ENCODE measurements around the gene PLEK2. TPM values are rescaled to one million over a fixed set of nuclear protein-coding genes. Genes with fewer than 3 reads are reported as not detected.
A peak's percentile ranks its signal among the peaks of the same experiment; 100 is the strongest.
"Not testable (repeated sequence)": the region's sequence is repeated elsewhere in the genome, so short reads cannot be mapped to it uniquely, and the experiment has no call there.

PLEK2 gene
- total RNA-seq, 2 donors from 2014 or later = 1.5 to 6.8 TPM

- ATAC-seq (replicated peaks) = peak; percentile 59
- Mint-ChIP-seq H3K4me3 (no peak overlapping the region), H3K27me3 (peaks cover 8% of the 10 kb centered on the region), H3K36me3 (ENCODE audit: low read depth) (no peaks in the 10 kb centered on the region), H3K4me1 (no peaks in the 10 kb centered on the region), H3K27ac (no peak overlapping the region), H3K9me3 (no peaks in the 10 kb centered on the region)
Observed at GRCh38 chr14:67420102-67420739, 8.3 kb upstream of the PLEK2 start.

GRCh38 chr14:67418401-67419191, 6.6 kb upstream of the PLEK2 start:
- Mint-ChIP-seq H3K27me3 (peaks cover 4% of the 10 kb centered on the region), H3K27ac (no peak overlapping the region), H3K9me3 (no peaks in the 10 kb centered on the region), H3K4me3 (no peak overlapping the region), H3K36me3 (ENCODE audit: low read depth) (no peaks in the 10 kb centered on the region), H3K4me1 (peaks cover 5% of the 10 kb centered on the region)
- no peak for ATAC-seq (replicated peaks)

DNA sequence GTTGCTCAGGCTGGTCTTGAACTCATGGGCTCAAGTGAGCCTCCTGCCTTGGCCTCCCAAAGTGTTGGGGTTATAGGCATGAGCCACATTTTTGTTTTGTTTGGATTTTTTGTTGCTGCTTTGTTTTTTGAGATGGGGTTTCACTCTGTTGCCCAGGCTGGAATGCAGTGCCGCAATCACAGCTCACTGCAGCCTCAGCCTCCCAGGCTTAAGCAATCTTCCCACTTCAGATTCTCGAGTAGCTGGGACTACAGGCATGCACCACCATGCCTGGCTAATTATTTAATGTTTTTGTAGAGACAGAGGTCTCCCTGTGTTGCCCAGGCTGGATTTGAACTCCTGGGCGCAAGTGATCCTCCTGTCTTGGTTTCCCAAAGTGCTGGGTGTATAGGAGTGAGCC, 5.7 kb upstream of the PLEK2 start:
- ATAC-seq (replicated peaks) = no peak
- Mint-ChIP-seq H3K27ac (no peak overlapping the region), H3K9me3 (no peaks in the 10 kb centered on the region), H3K27me3 (no peaks in the 10 kb centered on the region), H3K4me1 (peaks cover 5% of the 10 kb centered on the region), H3K36me3 (ENCODE audit: low read depth) (no peaks in the 10 kb centered on the region), H3K4me3 (no peak overlapping the region)

GRCh38 chr14:67416810-67417209, 4.8 kb upstream of the PLEK2 start:
- Mint-ChIP-seq H3K4me1 (peaks cover 5% of the 10 kb centered on the region), H3K36me3 (ENCODE audit: low read depth) (no peaks in the 10 kb centered on the region)
- ATAC-seq (replicated peaks) = no peak

DNA sequence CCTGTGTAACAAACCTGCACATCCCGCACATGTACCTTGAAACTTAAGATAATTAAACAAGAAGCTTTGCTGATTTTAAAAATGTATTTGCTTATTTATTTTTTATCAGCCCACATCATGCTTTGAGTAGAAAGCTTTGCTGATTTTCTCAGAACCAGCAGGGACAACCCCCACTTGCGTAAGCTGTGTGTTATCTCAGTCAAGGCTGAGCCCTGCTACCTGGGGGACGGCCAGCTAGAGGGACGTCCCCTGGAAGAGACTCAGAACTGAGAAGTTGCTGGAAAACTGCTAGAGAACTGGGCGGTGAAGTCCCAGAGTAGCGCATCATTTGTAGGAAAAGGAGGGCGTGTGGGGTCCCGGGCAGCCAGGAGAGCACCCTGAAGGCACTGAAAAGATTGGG, 4.1 kb upstream of the PLEK2 start:
- ATAC-seq (replicated peaks) = no peak
- Mint-ChIP-seq H3K9me3 (no peaks in the 10 kb centered on the region), H3K4me1 (peaks cover 5% of the 10 kb centered on the region), H3K27me3 (no peaks in the 10 kb centered on the region), H3K4me3 (no peak overlapping the region), H3K27ac (no peak overlapping the region), H3K36me3 (ENCODE audit: low read depth) (no peaks in the 10 kb centered on the region)

More at GRCh38 chr14:67416810-67417209, 4.8 kb upstream of the PLEK2 start:
- Mint-ChIP-seq H3K4me3 (no peak overlapping the region), H3K27me3 (no peaks in the 10 kb centered on the region), H3K27ac (no peak overlapping the region), H3K9me3 (no peaks in the 10 kb centered on the region)

GRCh38 chr14:67415610-67416009, 3.6 kb upstream of the PLEK2 start:
- not testable (repeated sequence) for H3K36me3 Mint-ChIP-seq (ENCODE audit: low read depth); H3K4me1 Mint-ChIP-seq; H3K9me3 Mint-ChIP-seq; H3K27ac Mint-ChIP-seq; ATAC-seq (replicated peaks); H3K27me3 Mint-ChIP-seq; H3K4me3 Mint-ChIP-seq

DNA sequence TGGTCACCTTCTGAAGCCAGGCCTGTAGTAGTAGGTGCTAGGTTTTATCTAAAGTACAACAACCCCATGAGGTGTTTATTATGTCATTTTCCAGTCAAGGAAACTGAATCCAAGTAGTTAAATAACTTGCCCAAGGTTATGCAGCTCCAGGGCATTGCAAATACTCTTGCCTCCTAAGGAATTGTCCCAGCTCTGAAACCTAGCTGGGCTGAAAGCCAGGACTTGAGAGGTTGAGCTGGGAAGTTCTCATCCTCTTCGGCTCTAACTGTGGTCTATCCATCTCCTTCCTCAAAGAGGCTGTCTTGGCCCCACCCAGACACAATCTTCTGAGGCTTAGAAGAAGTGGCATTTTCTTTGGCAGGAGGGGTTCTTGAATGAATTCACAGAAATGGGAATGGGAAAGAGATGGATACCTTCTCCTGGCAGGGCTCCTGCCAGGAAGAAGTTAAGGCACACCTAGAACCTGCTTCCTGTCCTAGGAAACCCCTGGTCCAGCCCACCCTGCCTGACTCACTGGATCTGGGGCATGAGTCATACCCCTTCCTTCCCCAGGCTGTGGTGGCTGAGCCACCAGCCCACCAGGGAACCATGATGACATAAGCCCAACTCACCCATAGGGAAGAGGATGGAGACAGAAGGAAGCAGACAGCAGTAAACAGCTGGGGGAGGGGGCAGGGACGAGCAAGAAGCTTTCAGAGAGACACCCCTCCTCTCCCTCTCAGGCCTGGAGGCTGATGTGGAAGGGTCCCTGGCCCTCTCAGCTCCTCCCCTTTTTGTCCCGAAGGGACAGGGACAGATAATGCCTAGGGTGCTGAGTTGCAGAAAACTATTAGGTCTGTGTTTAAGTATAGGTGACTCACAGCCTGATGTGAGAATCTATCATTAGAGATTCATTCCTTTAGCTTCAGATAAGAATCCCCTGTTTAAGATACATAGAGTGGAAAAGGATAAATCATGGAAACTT, 2.1 kb upstream of the PLEK2 start:
- Mint-ChIP-seq H3K4me3 (peak overlapping the region; percentile 20), H3K36me3 (ENCODE audit: low read depth) (no peaks in the 10 kb centered on the region), H3K27ac (peak overlapping the region; percentile 66), H3K4me1 (peaks cover 5% of the 10 kb centered on the region), H3K27me3 (no peaks in the 10 kb centered on the region), H3K9me3 (no peaks in the 10 kb centered on the region)
- peak; percentile 89 for ATAC-seq (replicated peaks)

GRCh38 chr14:67411370-67411769, 595 bp downstream of the PLEK2 start:
- ATAC-seq (replicated peaks) = no peak
- Mint-ChIP-seq H3K9me3 (no peaks in the 10 kb centered on the region), H3K27ac (no peak overlapping the region), H3K4me1 (peaks cover 5% of the 10 kb centered on the region), H3K36me3 (ENCODE audit: low read depth) (no peaks in the 10 kb centered on the region), H3K4me3 (peak overlapping the region; percentile 78), H3K27me3 (no peaks in the 10 kb centered on the region)

DNA sequence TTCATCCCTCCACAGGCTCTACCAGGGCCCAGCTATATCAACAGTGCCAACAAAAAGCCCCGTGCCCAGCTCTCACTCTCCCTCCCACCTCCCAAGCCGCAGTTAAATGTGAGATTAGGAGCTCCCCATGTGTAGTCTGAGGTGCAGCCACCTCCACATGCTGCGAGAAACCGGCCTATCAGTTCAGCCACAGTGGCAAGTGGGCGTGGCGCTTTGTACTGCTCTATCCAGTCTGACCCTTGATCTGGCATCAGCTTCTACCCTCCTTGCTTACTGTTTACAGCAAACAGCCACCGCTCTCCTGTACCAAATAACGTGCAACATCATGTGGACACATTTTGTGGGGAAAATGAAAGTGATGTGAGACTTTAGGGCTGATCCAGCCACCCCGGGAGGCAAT, 1.7 kb downstream of the PLEK2 start:
- Mint-ChIP-seq H3K27me3 (no peaks in the 10 kb centered on the region), H3K4me1 (peaks cover 5% of the 10 kb centered on the region), H3K27ac (no peak overlapping the region), H3K9me3 (no peaks in the 10 kb centered on the region), H3K36me3 (ENCODE audit: low read depth) (no peaks in the 10 kb centered on the region), H3K4me3 (no peak overlapping the region)
- ATAC-seq (replicated peaks) = no peak

DNA sequence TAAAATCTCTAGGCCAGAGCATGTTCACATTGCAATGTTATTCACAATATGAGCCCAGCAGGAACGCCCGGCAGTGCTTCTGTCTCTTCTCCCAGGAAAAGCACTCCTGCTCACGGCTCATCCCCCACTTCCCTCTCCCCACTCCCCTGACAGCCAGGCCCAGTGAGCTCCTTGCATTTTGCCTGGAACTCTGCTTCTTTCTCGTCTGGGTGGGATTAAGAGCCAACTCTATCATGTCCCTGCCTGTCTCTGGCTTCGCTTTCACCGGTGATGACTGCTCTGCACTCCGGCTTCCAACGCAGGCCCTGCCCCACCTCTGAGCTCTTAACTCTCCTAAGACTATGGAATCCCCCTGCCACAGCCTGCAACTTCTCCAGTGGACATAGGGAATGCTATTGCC, 2.5 kb downstream of the PLEK2 start:
- peaks cover 5% of the 10 kb centered on the region for H3K4me1 Mint-ChIP-seq
- no peaks in the 10 kb centered on the region for H3K9me3 Mint-ChIP-seq
- no peaks in the 10 kb centered on the region for H3K36me3 Mint-ChIP-seq (ENCODE audit: low read depth)
- ATAC-seq (replicated peaks) = no peak
- no peak overlapping the region for H3K4me3 Mint-ChIP-seq
- H3K27me3 Mint-ChIP-seq = no peaks in the 10 kb centered on the region
- no peak overlapping the region for H3K27ac Mint-ChIP-seq

- H3K9me3 Mint-ChIP-seq; H3K27me3 Mint-ChIP-seq; H3K4me3 Mint-ChIP-seq; H3K36me3 Mint-ChIP-seq (ENCODE audit: low read depth); H3K4me1 Mint-ChIP-seq; H3K27ac Mint-ChIP-seq; ATAC-seq (replicated peaks): not testable (repeated sequence)
Observed at GRCh38 chr14:67408122-67408801, 3.7 kb downstream of the PLEK2 start.

GRCh38 chr14:67405771-67406170, 6.2 kb downstream of the PLEK2 start:
- Mint-ChIP-seq H3K27me3 (no peaks in the 10 kb centered on the region), H3K4me1 (no peaks in the 10 kb centered on the region), H3K4me3 (no peak overlapping the region), H3K27ac (no peak overlapping the region), H3K36me3 (ENCODE audit: low read depth) (no peaks in the 10 kb centered on the region), H3K9me3 (no peaks in the 10 kb centered on the region)
- no peak for ATAC-seq (replicated peaks)

GRCh38 chr14:67400434-67400833, 11.5 kb downstream of the PLEK2 start:
- H3K36me3 Mint-ChIP-seq (ENCODE audit: low read depth) = no peaks in the 10 kb centered on the region
- no peak for ATAC-seq (replicated peaks)
- no peak overlapping the region for H3K27ac Mint-ChIP-seq
- H3K4me3 Mint-ChIP-seq = no peak overlapping the region
- H3K27me3 Mint-ChIP-seq = no peaks in the 10 kb centered on the region
- H3K9me3 Mint-ChIP-seq = no peaks in the 10 kb centered on the region
- no peaks in the 10 kb centered on the region for H3K4me1 Mint-ChIP-seq

DNA sequence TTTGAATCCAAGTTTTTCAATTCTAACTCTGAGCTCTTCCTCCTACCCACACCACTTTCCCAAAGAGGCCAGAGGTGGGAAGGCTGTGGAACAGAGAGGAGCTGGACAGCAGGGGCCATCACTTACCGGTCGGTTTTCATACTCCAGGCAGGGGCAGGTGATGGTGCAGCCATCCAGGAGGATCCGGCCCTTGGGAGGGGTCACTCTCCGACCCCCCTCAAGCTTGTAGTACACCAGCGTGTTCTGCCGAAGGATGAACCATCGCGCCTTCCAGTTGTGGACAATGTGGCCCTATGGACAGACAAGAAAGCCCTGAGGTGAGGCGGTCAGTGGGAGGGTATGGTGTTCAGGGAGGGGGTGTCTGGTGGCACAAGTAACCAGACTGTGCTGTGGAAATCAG, 14.4 kb downstream of the PLEK2 start:
- ATAC-seq (replicated peaks) = no peak
- Mint-ChIP-seq H3K27ac (no peak overlapping the region), H3K9me3 (no peaks in the 10 kb centered on the region), H3K36me3 (ENCODE audit: low read depth) (no peaks in the 10 kb centered on the region), H3K27me3 (no peaks in the 10 kb centered on the region), H3K4me3 (no peak overlapping the region), H3K4me1 (no peaks in the 10 kb centered on the region)
